Mesendoderm (in vitro differentiated cells): Measurements from ENCODE around the gene PTPN6.

Source experiments
- DNase-seq: peaks from one replicate; pipeline ENCODE4 v3.0.0; 2013
- H2AK5ac ChIP-seq: 2 replicates; pipeline ENCODE4 v1.6.1; 2013; ENCODE audit warnings: low read length, inconsistent platforms
- H2BK120ac ChIP-seq: 2 replicates; pipeline ENCODE4 v1.6.1; 2013; ENCODE audit warnings: low read depth, mild to moderate bottlenecking, low read length, moderate library complexity, mixed read lengths
- H2BK15ac ChIP-seq: replicated peaks from 2 replicates; pipeline ENCODE4 v1.6.1; 2013; ENCODE audit warnings: low read depth, mild to moderate bottlenecking, moderate library complexity
- H2BK5ac ChIP-seq: 2 replicates; pipeline ENCODE4 v1.6.1; 2013; ENCODE audit warnings: low read length, inconsistent platforms
- H3K18ac ChIP-seq: 2 replicates; pipeline ENCODE4 v1.6.1; 2013; ENCODE audit warnings: mild to moderate bottlenecking, low read length, mixed read lengths
- H3K23ac ChIP-seq: one replicate; pipeline ENCODE4 v1.6.1; 2013; ENCODE audit warnings: low read length
- H3K27ac ChIP-seq: 2 replicates; pipeline ENCODE4 v1.5.1; 2013; ENCODE audit warnings: low read depth, mild to moderate bottlenecking, inconsistent platforms, low read length, moderate library complexity
- H3K27me3 ChIP-seq: 2 replicates; pipeline ENCODE4 v1.6.1; 2013; ENCODE audit warnings: low read length, control low read depth, mild to moderate bottlenecking, inconsistent platforms; ENCODE audit not compliant: insufficient read depth, poor library complexity
- H3K36me3 ChIP-seq: 2 replicates; pipeline ENCODE4 v1.6.1; 2013; ENCODE audit warnings: low read length, inconsistent platforms; ENCODE audit not compliant: control insufficient read depth, insufficient read depth
- H3K4ac ChIP-seq: one replicate; pipeline ENCODE4 v1.6.1; 2013; ENCODE audit warnings: low read depth, mild to moderate bottlenecking, low read length, moderate library complexity
- H3K4me1 ChIP-seq: 2 replicates; pipeline ENCODE4 v1.6.1; 2013; ENCODE audit warnings: low read depth, low read length, inconsistent platforms; ENCODE audit not compliant: control insufficient read depth
- H3K4me2 ChIP-seq: 2 replicates; pipeline ENCODE4 v1.6.1; 2013; ENCODE audit warnings: low read length
- H3K4me3 ChIP-seq: 2 replicates; pipeline ENCODE4 v1.5.1; 2013; ENCODE audit warnings: mild to moderate bottlenecking, low read length
- H3K56ac ChIP-seq: one replicate; pipeline ENCODE4 v1.6.1; 2013; ENCODE audit warnings: low read length
- H3K79me1 ChIP-seq: 2 replicates; pipeline ENCODE4 v1.6.1; 2013; ENCODE audit warnings: low read length, inconsistent platforms
- H3K79me2 ChIP-seq: 2 replicates; pipeline ENCODE4 v1.6.1; 2013; ENCODE audit warnings: mild to moderate bottlenecking, low read length; ENCODE audit not compliant: control insufficient read depth, insufficient read depth
- H3K9ac ChIP-seq: 2 replicates; pipeline ENCODE4 v1.6.1; 2013; ENCODE audit warnings: low read length, inconsistent platforms
- H4K5ac ChIP-seq: one replicate; pipeline ENCODE4 v1.6.1; 2013; ENCODE audit warnings: low read length
- H4K8ac ChIP-seq: one replicate; pipeline ENCODE4 v1.6.1; 2013; ENCODE audit warnings: low read depth, mild to moderate bottlenecking, control low read depth, low read length, moderate library complexity
- WGBS: extraction: QIAGEN DNeasy Blood & Tissue Kit; methylation state at CpG from one replicate; pipeline ENCODE4 v1.1.7; 2013; ENCODE audit warnings: low lambda C conversion rate, missing lambda C conversion rate; ENCODE audit not compliant: insufficient coverage; ENCODE audit errors: extremely low coverage; 5-methylcytosine and 5-hydroxymethylcytosine counted together

PTPN6 gene

DNA sequence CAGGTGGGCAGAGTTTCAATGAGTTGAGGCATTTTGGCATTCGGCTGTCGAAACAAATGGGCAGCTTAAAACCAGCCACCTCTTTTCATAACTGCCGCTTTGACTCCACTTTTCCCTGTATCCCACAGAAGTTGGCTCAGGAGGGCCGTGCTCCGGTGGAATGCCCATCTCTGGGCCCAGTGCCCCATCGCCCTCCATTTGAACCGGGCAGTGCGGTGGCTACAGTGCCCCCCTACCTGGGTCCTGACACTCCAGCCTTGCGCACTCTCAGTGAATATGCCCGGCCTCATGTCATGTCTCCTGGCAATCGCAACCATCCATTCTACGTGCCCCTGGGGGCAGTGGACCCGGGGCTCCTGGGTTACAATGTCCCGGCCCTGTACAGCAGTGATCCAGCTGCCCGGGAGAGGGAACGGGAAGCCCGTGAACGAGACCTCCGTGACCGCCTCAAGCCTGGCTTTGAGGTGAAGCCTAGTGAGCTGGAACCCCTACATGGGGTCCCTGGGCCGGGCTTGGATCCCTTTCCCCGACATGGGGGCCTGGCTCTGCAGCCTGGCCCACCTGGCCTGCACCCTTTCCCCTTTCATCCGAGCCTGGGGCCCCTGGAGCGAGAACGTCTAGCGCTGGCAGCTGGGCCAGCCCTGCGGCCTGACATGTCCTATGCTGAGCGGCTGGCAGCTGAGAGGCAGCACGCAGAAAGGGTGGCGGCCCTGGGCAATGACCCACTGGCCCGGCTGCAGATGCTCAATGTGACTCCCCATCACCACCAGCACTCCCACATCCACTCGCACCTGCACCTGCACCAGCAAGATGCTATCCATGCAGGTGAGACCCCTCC, 12.6 kb upstream of the PTPN6 start:
- Histone ChIP-seq H3K27ac (peak overlapping the region; percentile 5), H2BK120ac (no peak overlapping the region), H4K8ac (no peak overlapping the region), H3K79me1 (peaks cover 5% of the 10 kb centered on the region), H2AK5ac (no peak overlapping the region), H3K4me3 (no peak overlapping the region), H3K56ac (peak overlapping the region; percentile 84), H3K23ac (no peak overlapping the region), H3K36me3 (peaks cover 19% of the 10 kb centered on the region), H3K27me3 (no peaks in the 10 kb centered on the region), H2BK5ac (no peak overlapping the region), H3K4ac (peak overlapping the region; percentile 74), H2BK15ac (no peak overlapping the region), H3K9ac (peak overlapping the region; percentile 66), H4K5ac (no peak overlapping the region), H3K18ac (no peak overlapping the region), H3K79me2 (peaks cover 2% of the 10 kb centered on the region), H3K4me2 (peak overlapping the region; percentile 53), H3K4me1 (peaks cover 2% of the 10 kb centered on the region)
- no CpG with 5 or more reads among the region's 32 CpGs for WGBS
- DNase-seq, result no peak

DNA sequence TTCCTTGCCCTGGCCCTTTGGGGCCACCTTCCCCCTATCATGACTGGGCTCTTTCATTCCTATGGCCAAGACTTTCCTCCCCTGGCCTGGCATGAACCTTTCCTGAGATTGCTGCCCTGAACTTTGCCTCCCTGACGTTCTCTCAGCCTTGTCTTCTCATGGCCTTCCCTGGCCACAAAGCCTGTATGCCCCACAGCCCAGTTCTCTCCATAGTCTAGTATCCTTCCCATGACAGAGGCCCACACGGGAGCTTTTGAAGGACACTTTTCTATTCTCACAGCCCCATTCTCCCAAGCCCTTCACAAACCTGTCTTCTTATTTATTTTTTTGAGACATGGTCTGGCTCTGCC, 12.0 kb upstream of the PTPN6 start:
- Histone ChIP-seq H2BK15ac (no peak overlapping the region), H2BK120ac (no peak overlapping the region), H2BK5ac (no peak overlapping the region), H3K27me3 (no peaks in the 10 kb centered on the region), H3K56ac (no peak overlapping the region), H3K36me3 (peaks cover 15% of the 10 kb centered on the region), H4K8ac (no peak overlapping the region), H3K79me2 (no peaks in the 10 kb centered on the region), H2AK5ac (no peak overlapping the region), H4K5ac (no peak overlapping the region), H3K23ac (no peak overlapping the region), H3K18ac (no peak overlapping the region), H3K4me3 (no peak overlapping the region), H3K4me2 (no peak overlapping the region), H3K9ac (no peak overlapping the region), H3K79me1 (peaks cover 3% of the 10 kb centered on the region), H3K4ac (no peak overlapping the region), H3K4me1 (peaks cover 2% of the 10 kb centered on the region), H3K27ac (no peak overlapping the region)
- no CpG with 5 or more reads among the region's 2 CpGs for WGBS
- DNase-seq, result no peak

GRCh38 chr12:6941267-6941666, 9.9 kb upstream of the PTPN6 start:
- H2BK15ac ChIP-seq, result no peak overlapping the region
- H3K4ac ChIP-seq, result no peak overlapping the region
- no peak overlapping the region for H3K4me3 ChIP-seq
- H2BK5ac ChIP-seq, result no peak overlapping the region
- H3K36me3 ChIP-seq, result peaks cover 6% of the 10 kb centered on the region
- no peak overlapping the region for H2BK120ac ChIP-seq
- H3K23ac ChIP-seq, result no peak overlapping the region
- H3K79me2 ChIP-seq, result no peaks in the 10 kb centered on the region
- no peak overlapping the region for H3K27ac ChIP-seq
- H3K27me3 ChIP-seq, result no peaks in the 10 kb centered on the region
- no peak overlapping the region for H3K56ac ChIP-seq
- peaks cover 3% of the 10 kb centered on the region for H3K79me1 ChIP-seq
- WGBS, result no CpG with 5 or more reads among the region's 12 CpGs
- no peak overlapping the region for H3K4me2 ChIP-seq
- H3K9ac ChIP-seq, result no peak overlapping the region
- DNase-seq, result no peak
- H4K5ac ChIP-seq, result no peak overlapping the region
- peaks cover 4% of the 10 kb centered on the region for H3K4me1 ChIP-seq
- no peak overlapping the region for H2AK5ac ChIP-seq
- no peak overlapping the region for H3K18ac ChIP-seq
- H4K8ac ChIP-seq, result no peak overlapping the region

DNA sequence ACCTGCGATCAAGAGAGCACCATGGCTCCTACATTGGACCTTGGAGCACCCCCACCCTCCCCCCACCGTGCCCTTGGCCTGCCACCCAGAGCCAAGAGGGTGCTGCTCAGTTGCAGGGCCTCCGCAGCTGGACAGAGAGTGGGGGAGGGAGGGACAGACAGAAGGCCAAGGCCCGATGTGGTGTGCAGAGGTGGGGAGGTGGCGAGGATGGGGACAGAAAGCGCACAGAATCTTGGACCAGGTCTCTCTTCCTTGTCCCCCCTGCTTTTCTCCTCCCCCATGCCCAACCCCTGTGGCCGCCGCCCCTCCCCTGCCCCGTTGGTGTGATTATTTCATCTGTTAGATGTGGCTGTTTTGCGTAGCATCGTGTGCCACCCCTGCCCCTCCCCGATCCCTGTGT, 9.4 kb upstream of the PTPN6 start:
- Histone ChIP-seq H2BK15ac (no peak overlapping the region), H3K27ac (no peak overlapping the region), H4K8ac (no peak overlapping the region), H3K18ac (no peak overlapping the region), H3K4ac (no peak overlapping the region), H2BK120ac (no peak overlapping the region), H4K5ac (no peak overlapping the region), H3K9ac (no peak overlapping the region), H2BK5ac (no peak overlapping the region), H3K4me1 (peaks cover 4% of the 10 kb centered on the region), H3K79me1 (peaks cover 3% of the 10 kb centered on the region), H2AK5ac (no peak overlapping the region), H3K27me3 (no peaks in the 10 kb centered on the region), H3K36me3 (peaks cover 5% of the 10 kb centered on the region), H3K4me3 (no peak overlapping the region), H3K4me2 (no peak overlapping the region), H3K79me2 (no peaks in the 10 kb centered on the region), H3K56ac (no peak overlapping the region), H3K23ac (no peak overlapping the region)
- DNase-seq, result no peak
- WGBS, result no CpG with 5 or more reads among the region's 12 CpGs

GRCh38 chr12:6942331-6942665, 8.9 kb upstream of the PTPN6 start:
- H3K9ac ChIP-seq, result no peak overlapping the region
- H2BK15ac ChIP-seq, result no peak overlapping the region
- no peak overlapping the region for H3K56ac ChIP-seq
- no CpG with 5 or more reads among the region's 11 CpGs for WGBS
- H3K23ac ChIP-seq, result no peak overlapping the region
- H3K36me3 ChIP-seq, result peaks cover 5% of the 10 kb centered on the region
- no peak overlapping the region for H4K5ac ChIP-seq
- H3K4ac ChIP-seq, result no peak overlapping the region
- H3K79me2 ChIP-seq, result no peaks in the 10 kb centered on the region
- H3K27ac ChIP-seq, result peak overlapping the region; percentile 23
- no peaks in the 10 kb centered on the region for H3K27me3 ChIP-seq
- no peak for DNase-seq
- H2BK120ac ChIP-seq, result no peak overlapping the region
- H3K79me1 ChIP-seq, result peaks cover 3% of the 10 kb centered on the region
- peaks cover 4% of the 10 kb centered on the region for H3K4me1 ChIP-seq
- H2AK5ac ChIP-seq, result no peak overlapping the region
- no peak overlapping the region for H4K8ac ChIP-seq
- H3K4me2 ChIP-seq, result no peak overlapping the region
- H2BK5ac ChIP-seq, result no peak overlapping the region
- H3K4me3 ChIP-seq, result no peak overlapping the region
- no peak overlapping the region for H3K18ac ChIP-seq

- Histone ChIP-seq H3K18ac (peak overlapping the region; percentile 12), H3K56ac (peak overlapping the region; percentile 69), H3K4me2 (no peak overlapping the region), H3K79me1 (peaks cover 3% of the 10 kb centered on the region), H3K4me3 (no peak overlapping the region), H3K4me1 (peaks cover 2% of the 10 kb centered on the region), H3K27ac (peak overlapping the region; percentile 39), H3K9ac (peak overlapping the region; percentile 65), H3K79me2 (no peaks in the 10 kb centered on the region), H3K27me3 (no peaks in the 10 kb centered on the region), H3K4ac (no peak overlapping the region), H3K36me3 (peaks cover 5% of the 10 kb centered on the region), H2BK15ac (no peak overlapping the region), H4K5ac (no peak overlapping the region), H2BK120ac (no peak overlapping the region), H4K8ac (no peak overlapping the region), H3K23ac (no peak overlapping the region), H2BK5ac (no peak overlapping the region), H2AK5ac (no peak overlapping the region)
- no CpG with 5 or more reads among the region's 13 CpGs for WGBS
- peak; percentile 98 for DNase-seq
Observed at GRCh38 chr12:6943389-6943721, 7.8 kb upstream of the PTPN6 start.
